H9 (cell line): ENCODE measurements around the gene FLVCR1. TPM values are rescaled to one million over a fixed set of nuclear protein-coding genes. Genes with fewer than 3 reads are reported as not detected.
"Not testable (repeated sequence)": the region's sequence is repeated elsewhere in the genome, so short reads cannot be mapped to it uniquely, and the experiment has no call there.

Experiments used
- DNase-seq: peaks from one replicate; pipeline ENCODE4 v3.0.0-alpha.2; 2017
- H2AFZ ChIP-seq: one replicate; pipeline ENCODE4 v1.6.1; 2013; ENCODE audit warnings: mild to moderate bottlenecking, low read length, control low read depth, moderate library complexity
- H2AK5ac ChIP-seq: 2 replicates; pipeline ENCODE4 v1.6.1; 2013; ENCODE audit warnings: low read length, control low read depth, mixed read lengths; ENCODE audit not compliant: insufficient read length
- H2BK120ac ChIP-seq: one replicate; pipeline ENCODE4 v1.6.1; 2013; ENCODE audit warnings: low read depth, mild to moderate bottlenecking, low read length, control low read depth, inconsistent platforms; ENCODE audit not compliant: poor library complexity, severe bottlenecking
- H2BK12ac ChIP-seq: 2 replicates; pipeline ENCODE4 v1.6.1; 2013; ENCODE audit warnings: low read length, control low read depth, mixed read lengths, low read depth; ENCODE audit not compliant: insufficient read length
- H2BK15ac ChIP-seq: 2 replicates; pipeline ENCODE4 v1.6.1; 2013; ENCODE audit warnings: low read depth, low read length, control low read depth
- H2BK20ac ChIP-seq: one replicate; pipeline ENCODE4 v1.6.1; 2013; ENCODE audit warnings: low read depth, mild to moderate bottlenecking, low read length, control low read depth, inconsistent platforms; ENCODE audit not compliant: poor library complexity, severe bottlenecking
- H2BK5ac ChIP-seq: 2 replicates; pipeline ENCODE4 v1.6.1; 2013; ENCODE audit warnings: low read length, control low read depth, mixed read lengths; ENCODE audit not compliant: insufficient read length
- H3K14ac ChIP-seq: 2 replicates; pipeline ENCODE4 v1.6.1; 2013; ENCODE audit warnings: low read length, control low read depth; ENCODE audit not compliant: insufficient read depth
- H3K18ac ChIP-seq: 2 replicates; pipeline ENCODE4 v1.6.1; 2013; ENCODE audit warnings: low read depth, mild to moderate bottlenecking, mixed read lengths, low read length, control low read depth; ENCODE audit not compliant: insufficient read length
- H3K23ac ChIP-seq: 2 replicates; pipeline ENCODE4 v1.6.1; 2013; ENCODE audit warnings: low read length, control low read depth, mixed read lengths, low read depth; ENCODE audit not compliant: insufficient read length
- H3K23me2 ChIP-seq: 2 replicates; pipeline ENCODE4 v1.6.1; 2013; ENCODE audit warnings: low read depth, mild to moderate bottlenecking, mixed read lengths, low read length, control low read depth; ENCODE audit not compliant: insufficient read length, poor library complexity, severe bottlenecking
- H3K27ac ChIP-seq: 2 replicates; pipeline ENCODE4 v1.5.1; 2013; ENCODE audit warnings: low read length, control low read depth, mixed read lengths, low read depth; ENCODE audit not compliant: insufficient read length
- H3K27me3 ChIP-seq: 2 replicates; pipeline ENCODE4 v1.6.1; 2013; ENCODE audit warnings: low read length, control low read depth, inconsistent platforms; ENCODE audit not compliant: insufficient read depth
- H3K4ac ChIP-seq: 2 replicates; pipeline ENCODE4 v1.6.1; 2013; ENCODE audit warnings: low read depth, mild to moderate bottlenecking, control low read depth, inconsistent platforms, low read length, moderate library complexity
- H3K4me1 ChIP-seq: 2 replicates; pipeline ENCODE4 v1.6.1; 2013; ENCODE audit warnings: low read length, control low read depth, inconsistent platforms; ENCODE audit not compliant: insufficient read depth
- H3K4me2 ChIP-seq: 2 replicates; pipeline ENCODE4 v1.6.1; 2013; ENCODE audit warnings: low read length, control low read depth, mixed read lengths; ENCODE audit not compliant: insufficient read length, insufficient read depth
- H3K56ac ChIP-seq: 2 replicates; pipeline ENCODE4 v1.6.1; 2013; ENCODE audit warnings: low read depth, mild to moderate bottlenecking, mixed read lengths, low read length, control low read depth; ENCODE audit not compliant: insufficient read length
- H3K79me1 ChIP-seq: 2 replicates; pipeline ENCODE4 v1.6.1; 2013; ENCODE audit warnings: low read depth, mild to moderate bottlenecking, moderate library complexity, low read length, control low read depth, inconsistent platforms; ENCODE audit not compliant: insufficient read depth, poor library complexity, severe bottlenecking
- H3K79me2 ChIP-seq: 2 replicates; pipeline ENCODE4 v1.6.1; 2013; ENCODE audit warnings: low read length, control low read depth, inconsistent platforms; ENCODE audit not compliant: insufficient read depth
- H3K9ac ChIP-seq: 2 replicates; pipeline ENCODE4 v1.6.1; 2013; ENCODE audit warnings: low read length, control low read depth, mixed read lengths; ENCODE audit not compliant: insufficient read length; ENCODE audit errors: extremely low read depth
- H3K9me3 ChIP-seq: one replicate; pipeline ENCODE4 v1.6.1; 2013; ENCODE audit warnings: low read depth, low read length, inconsistent platforms; ENCODE audit not compliant: control insufficient read depth
- H3T11ph ChIP-seq: one replicate; pipeline ENCODE4 v1.6.1; 2013; ENCODE audit warnings: mild to moderate bottlenecking, low read length, control low read depth, inconsistent platforms
- H4K20me1 ChIP-seq: one replicate; pipeline ENCODE4 v1.6.1; 2013; ENCODE audit not compliant: control insufficient read depth, insufficient read length, insufficient read depth
- H4K5ac ChIP-seq: 2 replicates; pipeline ENCODE4 v1.6.1; 2013; ENCODE audit warnings: low read depth, mild to moderate bottlenecking, mixed read lengths, low read length, control low read depth; ENCODE audit not compliant: insufficient read length
- H4K8ac ChIP-seq: replicated peaks from 2 replicates; pipeline ENCODE4 v1.6.1; 2013; ENCODE audit warnings: low read length, control low read depth, mixed read lengths, low read depth; ENCODE audit not compliant: insufficient read length
- H4K91ac ChIP-seq: 2 replicates; pipeline ENCODE4 v1.6.1; 2013; ENCODE audit warnings: low read depth, mild to moderate bottlenecking, moderate library complexity, mixed read lengths, low read length, control low read depth; ENCODE audit not compliant: insufficient read length
- H3K27ac Mint-ChIP-seq, 3 experiments: 2 replicates in 2 of 3; 3 replicates in 1 of 3; pipeline ENCODE4 v1.8.0; 2020 to 2021; ENCODE audit warnings: mixed read lengths in 3 of 3, mild to moderate bottlenecking in 1 of 3, moderate library complexity in 1 of 3
- H3K27me3 Mint-ChIP-seq: 2 replicates; pipeline ENCODE4 v1.8.0; 2021; ENCODE audit warnings: low read depth, mild to moderate bottlenecking, moderate library complexity, mixed read lengths
- H3K36me3 Mint-ChIP-seq, 3 experiments: 2 replicates in 2 of 3; 3 replicates in 1 of 3; pipeline ENCODE4 v1.8.0; 2020 to 2021; ENCODE audit warnings: low read depth in 3 of 3, mixed read lengths in 3 of 3; ENCODE audit not compliant: insufficient read depth in 1 of 3
- H3K4me1 Mint-ChIP-seq, 2 experiments: 2 replicates each; pipeline ENCODE4 v1.8.0; 2020; ENCODE audit warnings: mixed read lengths in 2 of 2
- H3K4me3 Mint-ChIP-seq, 2 experiments: 2 replicates in 1 of 2; 3 replicates in 1 of 2; pipeline ENCODE4 v1.8.0; 2020 to 2021; ENCODE audit warnings: mild to moderate bottlenecking in 2 of 2, mixed read lengths in 2 of 2, moderate library complexity in 1 of 2
- H3K9me3 Mint-ChIP-seq, 2 experiments: 2 replicates in 1 of 2; 3 replicates in 1 of 2; pipeline ENCODE4 v1.8.0; 2020; ENCODE audit warnings: mild to moderate bottlenecking in 2 of 2, mixed read lengths in 2 of 2, moderate library complexity in 1 of 2
- CTCF ChIP-seq: fragments of 200-600 bp; sonication (generic); conservative IDR thresholded peaks from 3 replicates; pipeline ENCODE4 v1.8.0; 2021; ENCODE audit warnings: antibody characterized with exemption, mild to moderate bottlenecking
- WGBS: extraction: QIAGEN DNeasy Blood & Tissue Kit; methylation state at CpG from one replicate; pipeline ENCODE4 v1.1.7; 2013; ENCODE audit warnings: missing lambda C conversion rate, low lambda C conversion rate, mixed read lengths; ENCODE audit not compliant: insufficient read length; ENCODE audit errors: extremely low coverage; 5-methylcytosine and 5-hydroxymethylcytosine counted together
- total RNA-seq: library from RNA; stranded (reverse); gene quantifications from 2 replicates; pipeline ENCODE4 v1.2.1, GENCODE V29; 2021

The FLVCR1 gene
- total RNA-seq, 1 experiment from 2014 or later = 55.2 TPM

GRCh38 chr1:212828395-212828794, 29.7 kb upstream of the FLVCR1 start:
- H3K9ac ChIP-seq = no peak overlapping the region
- H4K5ac ChIP-seq = no peak overlapping the region
- no peak for DNase-seq
- no peak overlapping the region for H3K27ac ChIP-seq
- Mint-ChIP-seq H3K27ac (peak overlapping the region in 1 of 3 experiments; percentile 88; a peak in 1 of 7 replicates), H3K4me3 (no peak overlapping the region), H3K4me1 (peaks cover 6 to 9% of the 10 kb centered on the region in 2 experiments; a peak in 3 of 4 replicates), H3K9me3 (peaks cover 20 to 30% of the 10 kb centered on the region in 2 experiments), H3K36me3 (peaks cover 17 to 26% (median 18%) of the 10 kb centered on the region in 3 experiments), H3K27me3 (no peaks in the 10 kb centered on the region; the same call in none of the 2 replicates)
- H3K18ac ChIP-seq = no peak overlapping the region
- no peak overlapping the region for H2BK12ac ChIP-seq
- TF ChIP-seq CTCF = no peak
- no peak overlapping the region for H3T11ph ChIP-seq
- no CpG with 5 or more reads among the region's 2 CpGs for WGBS
- no peak overlapping the region for H3K23ac ChIP-seq
- H3K4me2 ChIP-seq = no peak overlapping the region
- no peak overlapping the region for H2BK15ac ChIP-seq
- H3K27me3 ChIP-seq = no peaks in the 10 kb centered on the region
- no peak overlapping the region for H4K8ac ChIP-seq
- H2BK20ac ChIP-seq = no peak overlapping the region
- H2AK5ac ChIP-seq = no peak overlapping the region
- no peak overlapping the region for H3K56ac ChIP-seq
- H3K79me2 ChIP-seq = no peaks in the 10 kb centered on the region
- no peak overlapping the region for H3K4ac ChIP-seq
- H2BK5ac ChIP-seq = no peak overlapping the region
- H2BK120ac ChIP-seq = no peak overlapping the region
- no peak overlapping the region for H4K91ac ChIP-seq
- H3K4me1 ChIP-seq = no peaks in the 10 kb centered on the region; the same call in 1 of the 2 replicates
- H2AFZ ChIP-seq = no peak overlapping the region
- no peak overlapping the region for H3K14ac ChIP-seq
- no peaks in the 10 kb centered on the region for H4K20me1 ChIP-seq
- no peaks in the 10 kb centered on the region for H3K79me1 ChIP-seq
- no peaks in the 10 kb centered on the region for H3K23me2 ChIP-seq
- H3K9me3 ChIP-seq = peaks cover 10% of the 10 kb centered on the region

GRCh38 chr1:212833211-212834207, 24.6 kb upstream of the FLVCR1 start:
- not testable (repeated sequence) for H2BK12ac ChIP-seq, H3K9me3 ChIP-seq, H4K91ac ChIP-seq, H3K23me2 ChIP-seq, H3K23ac ChIP-seq, H3K4me2 ChIP-seq, H2AK5ac ChIP-seq, H3K36me3 Mint-ChIP-seq, H3K9ac ChIP-seq, H2BK15ac ChIP-seq, H3K4me3 Mint-ChIP-seq, H3K56ac ChIP-seq, H3K4ac ChIP-seq, H3K4me1 Mint-ChIP-seq, H3K79me2 ChIP-seq, DNase-seq, H3T11ph ChIP-seq, H3K4me1 ChIP-seq, H3K14ac ChIP-seq, H3K27ac ChIP-seq, H4K8ac ChIP-seq, H3K27me3 Mint-ChIP-seq, H3K27ac Mint-ChIP-seq, H3K18ac ChIP-seq, H3K27me3 ChIP-seq, H2AFZ ChIP-seq, H3K9me3 Mint-ChIP-seq, H2BK5ac ChIP-seq, H4K20me1 ChIP-seq, H3K79me1 ChIP-seq, H2BK20ac ChIP-seq, H4K5ac ChIP-seq, H2BK120ac ChIP-seq
- WGBS = no CpG with 5 or more reads among the region's 8 CpGs
